ENCODE results near the gene SEMA4B.

- TF ChIP-seq FOXM1 (IDR thresholded peaks at IDR 0.05; ENCODE audit: low read depth) (no peak), FOXM1 (CRISPR knock-in tag; IDR thresholded peaks at IDR 0.05; ENCODE audit: low read depth) (no peak), EZH2 (IDR thresholded peaks at IDR 0.05; ENCODE audit: borderline replicate concordance, low read depth, low read length) (no peak), CHD1 (IDR thresholded peaks at IDR 0.05; ENCODE audit: low read length) (no peak), YY1 (IDR thresholded peaks at IDR 0.05; ENCODE audit: borderline replicate concordance in 1 of 3, control insufficient read depth in 1 of 3, extremely low read depth in 1 of 3, insufficient read depth in 3 of 3, insufficient read length in 1 of 3, insufficient replicate concordance in 2 of 3, low read depth in 1 of 3, low read length in 2 of 3) (no peak), CC2D1A (IDR thresholded peaks at IDR 0.05) (no peak), CBX2 (IDR thresholded peaks at IDR 0.05; ENCODE audit: insufficient read depth, low read length, poor library complexity, severe bottlenecking) (no peak), CBFA2T2 (conservative IDR thresholded peaks at IDR 0.05) (no peak), ZNF184 (CRISPR knock-in tag; IDR thresholded peaks at IDR 0.05) (no peak)
- TF ChIP-seq, protein P1, sequence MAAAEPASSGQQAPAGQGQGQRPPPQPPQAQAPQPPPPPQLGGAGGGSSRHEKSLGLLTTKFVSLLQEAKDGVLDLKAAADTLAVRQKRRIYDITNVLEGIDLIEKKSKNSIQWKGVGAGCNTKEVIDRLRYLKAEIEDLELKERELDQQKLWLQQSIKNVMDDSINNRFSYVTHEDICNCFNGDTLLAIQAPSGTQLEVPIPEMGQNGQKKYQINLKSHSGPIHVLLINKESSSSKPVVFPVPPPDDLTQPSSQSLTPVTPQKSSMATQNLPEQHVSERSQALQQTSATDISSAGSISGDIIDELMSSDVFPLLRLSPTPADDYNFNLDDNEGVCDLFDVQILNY (CRISPR knock-in tag; IDR thresholded peaks at IDR 0.05), result no peak
Observed at GRCh38 chr15:90208356-90208755, 7.2 kb downstream of the SEMA4B start.
